Anterior cingulate cortex (tissue), 58 donors: Measurements from ENCODE around the gene SGSM2.
A peak's percentile ranks its signal among the peaks of the same experiment; 100 is the strongest.

Source experiments
- DNase-seq, 58 donors: peaks; one replicate each; lab custom pipeline; 2025; lab: John Stamatoyannopoulos, UW

The SGSM2 gene

DNA sequence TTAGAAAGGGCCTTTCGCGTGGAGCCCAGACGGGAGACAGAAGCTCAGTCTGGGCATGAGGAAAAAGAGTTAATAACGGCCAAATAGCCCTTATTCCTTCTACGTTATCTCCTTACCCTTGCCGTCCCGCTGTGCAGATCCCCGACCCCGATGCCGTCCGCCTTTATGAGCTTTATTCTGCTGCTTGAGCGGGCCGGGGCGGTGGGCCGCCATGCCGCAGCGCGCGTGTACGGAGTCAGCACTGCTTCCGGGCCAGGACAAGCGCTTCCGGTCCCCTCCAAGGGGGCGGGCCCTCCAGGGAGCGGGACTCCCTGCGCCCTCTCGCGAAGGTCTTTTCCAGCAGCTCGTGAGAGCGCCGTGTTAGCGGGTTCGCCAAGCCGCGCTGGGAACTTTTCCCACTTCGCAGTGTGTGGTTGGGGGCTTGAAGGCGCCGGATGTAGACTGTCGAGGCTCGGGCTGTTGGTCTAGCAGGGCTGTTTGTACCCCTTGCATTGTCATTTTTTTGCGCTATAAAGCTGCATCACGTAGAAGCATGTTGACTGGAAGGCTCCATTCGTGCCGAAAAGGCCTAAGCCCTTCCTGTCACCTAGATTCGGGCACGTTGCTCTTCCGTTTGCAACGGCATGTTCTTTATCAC, 968 bp upstream of the SGSM2 start, which contains the start of gene TSR1:
TSR1 (minus strand) TSS at position 243 of the 637 bp plus-strand sequence; CDS start at position 213, 30 bp downstream.
- DNase-seq, result peak; percentile 48 to 95 (median 86)

DNA sequence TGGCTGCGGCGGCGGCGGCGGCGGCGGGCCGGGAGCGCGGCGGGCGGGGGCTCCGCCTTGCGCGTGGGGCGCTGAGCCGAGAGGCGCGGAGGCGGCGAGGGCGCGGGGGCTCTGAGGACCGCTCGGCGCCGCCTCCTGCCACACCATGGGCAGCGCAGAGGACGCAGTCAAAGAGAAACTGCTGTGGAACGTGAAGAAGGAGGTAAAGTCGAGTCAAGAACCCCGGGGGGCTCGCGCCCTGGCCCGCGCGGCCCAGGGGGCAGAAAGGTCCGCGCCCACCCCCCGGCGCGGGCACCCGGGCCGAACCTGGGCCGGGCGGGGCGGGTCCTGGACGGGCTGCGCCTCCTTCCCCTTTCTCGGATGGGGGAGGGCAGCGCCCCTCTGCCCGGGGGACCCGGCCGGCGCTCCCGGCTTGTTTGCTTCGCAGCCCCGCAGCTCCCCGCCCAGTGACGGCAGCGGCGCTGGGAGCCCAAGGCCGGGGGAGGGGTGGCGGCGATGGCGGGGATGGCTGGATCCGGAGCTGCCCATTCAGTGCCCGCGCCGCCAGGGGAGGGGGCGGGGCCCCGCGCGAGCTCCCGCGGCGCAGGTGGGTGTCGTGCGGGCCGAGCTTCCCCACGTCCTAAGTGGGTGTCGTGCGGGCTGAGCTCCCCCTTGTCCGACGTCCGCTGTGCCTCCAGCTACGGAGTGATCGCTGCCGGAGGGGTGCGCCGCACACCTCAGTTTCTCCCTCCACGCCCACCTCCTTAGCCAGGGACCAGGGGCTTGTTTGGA, 428 bp downstream of the SGSM2 start:
- peak in 51 of 58 donors; percentile 4 to 77 (median 43) for DNase-seq

DNA sequence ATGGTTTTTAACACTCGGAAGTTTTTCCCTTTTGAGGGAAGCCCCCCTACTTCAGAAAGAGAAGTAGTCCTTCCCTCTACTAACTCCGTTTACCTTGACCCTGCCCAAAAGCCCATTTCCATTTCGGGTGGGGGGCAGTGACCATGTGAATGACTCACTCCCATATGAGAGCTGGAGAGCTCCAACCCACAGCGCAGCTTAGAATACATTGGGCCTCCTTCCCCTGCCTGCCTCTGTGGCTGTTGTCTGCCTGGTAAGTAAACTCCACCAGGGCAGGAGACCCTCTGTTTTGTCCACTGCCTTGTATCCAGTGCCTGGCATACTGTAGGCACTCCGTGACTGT, 985 bp downstream of the SGSM2 start:
- peak in 6 of 58 donors; percentile 8 to 55 (median 26) for DNase-seq

DNA sequence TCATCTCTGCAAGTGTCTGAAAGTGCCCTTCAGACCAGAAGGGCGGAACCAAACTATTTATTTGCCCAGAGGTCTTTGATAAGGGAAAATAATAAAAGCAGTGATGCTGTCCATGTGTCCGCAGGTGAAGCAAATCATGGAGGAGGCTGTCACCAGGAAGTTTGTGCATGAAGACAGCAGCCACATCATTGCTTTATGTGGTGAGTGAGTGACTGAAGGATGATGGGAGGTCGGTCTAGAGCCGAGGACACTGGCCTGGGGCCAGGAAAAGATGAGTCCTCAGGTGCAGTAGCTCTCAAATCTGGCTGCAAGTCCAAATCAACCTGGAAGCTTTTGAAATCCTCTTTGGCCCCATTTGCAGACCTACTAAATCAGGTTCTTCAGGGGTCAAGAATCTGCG, 6.1 kb downstream of the SGSM2 start:
- DNase-seq, result no peak

DNA sequence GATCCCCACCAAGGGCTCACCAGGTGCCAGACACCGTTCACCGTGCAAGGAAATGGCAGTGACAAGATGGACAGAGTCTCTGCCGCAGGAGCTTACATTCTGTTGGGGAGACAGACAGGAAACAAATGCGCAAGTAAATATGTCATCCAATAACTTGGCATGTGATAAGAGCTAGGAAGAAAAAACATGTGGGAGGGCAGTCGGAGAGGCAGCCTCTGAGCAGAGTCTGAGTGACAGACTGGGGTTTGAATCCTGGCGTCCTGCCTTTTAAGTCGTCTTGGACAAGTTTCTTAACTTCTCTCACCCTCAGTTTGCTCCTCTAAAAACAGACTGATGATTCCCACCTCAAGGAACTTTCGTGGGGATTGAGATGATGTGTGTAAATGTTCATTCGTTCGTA, 7.2 kb downstream of the SGSM2 start:
- peak in 1 of 58 donors; percentile 23 for DNase-seq

DNA sequence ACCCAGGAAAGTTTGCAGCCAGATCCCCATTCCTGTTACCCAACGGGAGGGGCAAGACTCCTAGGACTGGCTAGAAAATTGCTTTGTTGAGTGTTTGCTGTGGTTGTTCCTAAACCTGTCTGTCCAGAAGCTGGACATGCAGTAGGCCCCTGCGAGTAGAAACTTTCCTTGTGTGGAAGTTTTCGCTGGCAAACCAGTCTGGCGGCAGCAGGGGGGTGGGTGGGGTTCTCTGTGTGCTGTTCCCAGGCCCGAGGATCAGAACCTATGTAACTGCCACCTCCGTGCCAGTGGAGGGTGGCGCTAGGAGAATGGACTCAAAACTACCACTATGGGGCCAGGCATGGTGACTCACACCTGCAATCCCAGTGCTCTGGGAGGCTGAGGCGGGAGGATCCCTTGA, 9.2 kb downstream of the SGSM2 start:
- DNase-seq, result no peak

DNA sequence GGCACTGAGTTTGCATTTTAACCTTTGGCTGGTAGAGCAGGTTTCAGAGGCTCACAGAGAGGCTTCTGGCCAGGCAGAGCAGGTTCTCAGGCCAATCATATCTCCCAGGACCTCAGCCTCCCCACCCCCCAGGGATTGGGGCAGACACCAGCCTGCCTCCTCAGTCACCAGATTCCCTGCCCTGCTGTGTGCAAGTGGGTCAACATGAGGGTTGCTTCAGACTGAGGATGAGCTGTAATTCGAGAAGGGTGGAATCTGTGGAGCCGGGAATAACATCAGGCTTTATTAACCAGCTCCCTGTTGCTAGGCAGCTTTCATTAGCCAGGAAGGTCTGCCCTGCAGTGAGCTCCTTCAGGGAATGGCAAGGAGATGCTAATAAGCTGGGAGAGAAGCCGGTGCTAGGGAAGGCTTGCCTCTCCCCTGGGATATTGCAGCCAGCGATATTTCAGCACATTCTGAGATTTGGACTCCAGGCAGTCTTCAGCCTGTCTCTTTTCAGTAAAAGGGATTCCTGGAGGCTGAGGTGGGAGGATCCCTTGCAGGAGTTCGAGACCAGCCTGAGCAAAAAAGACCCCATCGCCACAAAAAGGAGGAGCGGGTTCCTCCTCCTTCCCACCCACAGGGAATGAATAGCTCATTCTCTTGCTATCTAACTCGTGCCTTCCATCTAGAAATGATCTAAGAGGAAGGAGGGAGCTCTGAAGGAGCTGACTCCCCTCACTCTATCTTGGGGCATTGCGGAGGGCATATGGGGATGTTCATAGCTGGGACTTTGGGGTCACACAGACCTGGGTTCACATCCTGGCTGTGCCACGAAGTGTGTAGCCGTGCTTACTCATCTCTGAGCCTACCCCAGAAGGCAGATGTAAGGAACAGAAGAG, 10.7 kb downstream of the SGSM2 start:
- peak in 40 of 58 donors; percentile 13 to 80 (median 42) for DNase-seq

DNA sequence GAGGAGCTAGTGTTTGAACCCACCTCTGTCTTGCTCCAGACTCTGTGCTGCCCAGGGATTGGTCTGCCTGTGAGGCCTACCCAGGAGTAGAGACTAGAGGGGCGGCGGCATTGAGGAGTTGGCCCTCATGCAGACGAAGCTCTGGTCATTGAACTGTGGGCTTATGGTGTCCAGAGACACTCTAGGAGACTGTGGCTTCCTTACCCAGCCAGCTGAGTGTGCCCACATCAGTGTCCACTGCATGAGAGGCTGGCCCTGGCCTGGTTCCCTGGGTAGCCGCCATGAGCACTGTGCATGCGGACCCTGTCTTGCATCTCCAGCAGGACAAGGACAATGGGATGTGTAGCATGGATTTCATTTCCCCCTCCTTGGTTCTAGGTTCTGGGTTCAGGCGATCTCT, 14.0 kb downstream of the SGSM2 start:
- no peak for DNase-seq

DNA sequence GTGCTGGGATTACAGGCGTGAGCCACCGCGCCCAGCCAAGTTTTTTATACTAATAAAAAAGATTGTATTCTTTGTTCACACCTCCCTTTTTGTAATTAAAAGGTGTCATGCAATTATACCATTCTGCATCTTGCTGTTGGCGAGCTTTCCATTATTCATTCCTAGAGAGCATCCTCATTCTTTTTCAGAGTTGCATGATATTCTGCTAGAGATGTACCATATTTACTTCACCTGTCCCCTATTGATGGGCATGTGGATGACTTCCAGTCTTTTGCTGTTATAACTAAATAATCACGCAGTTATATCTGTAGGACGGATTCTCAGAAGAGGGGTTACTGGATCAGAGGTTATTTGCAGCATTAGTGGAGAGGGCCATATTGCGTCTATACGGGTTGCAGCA, 17.0 kb downstream of the SGSM2 start:
- no peak for DNase-seq

DNA sequence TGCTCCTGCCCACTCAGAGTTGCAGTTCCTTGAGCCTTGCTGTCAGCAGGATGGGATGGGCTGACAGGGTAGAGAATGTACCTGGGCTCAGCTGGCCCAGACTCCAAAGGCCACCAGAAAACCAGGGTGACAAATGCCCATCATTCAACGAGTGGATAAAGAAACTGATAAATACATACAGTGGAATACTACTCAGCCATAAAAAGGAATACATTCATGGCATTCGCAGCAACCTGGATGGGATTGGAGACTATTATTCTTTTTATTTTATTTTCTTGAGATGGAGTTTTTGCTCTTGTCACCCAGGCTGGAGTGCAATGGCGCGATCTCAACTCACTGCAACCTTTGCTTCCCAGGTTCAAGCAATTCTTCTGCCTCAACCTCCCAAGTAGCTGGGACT, 19.9 kb downstream of the SGSM2 start:
- no peak for DNase-seq

DNA sequence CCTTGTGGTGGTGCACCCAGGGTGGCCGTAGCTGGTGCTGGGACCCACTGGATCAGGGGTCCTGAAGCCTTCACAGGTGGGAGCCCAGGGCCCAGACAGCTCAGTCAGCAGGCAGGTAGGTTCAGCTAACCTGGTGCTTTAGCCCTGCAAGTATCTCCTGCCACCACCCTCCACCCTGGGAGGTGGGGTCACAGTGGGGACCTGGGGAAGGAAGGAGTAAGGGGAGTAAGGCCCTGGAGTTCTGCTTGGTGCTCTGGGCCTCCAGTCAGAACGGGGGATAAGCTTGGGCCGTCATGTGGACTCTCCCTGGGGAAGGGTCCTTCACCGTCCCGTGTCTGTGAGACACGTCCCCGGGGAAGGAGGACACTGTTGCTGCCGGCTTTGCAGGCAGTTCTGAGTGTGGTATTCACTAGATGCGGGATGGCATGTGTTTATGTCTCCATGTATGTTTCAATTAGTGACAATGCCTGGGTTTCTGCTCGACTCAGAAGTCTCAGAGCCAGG, 20.7 kb downstream of the SGSM2 start:
- DNase-seq, result no peak

DNA sequence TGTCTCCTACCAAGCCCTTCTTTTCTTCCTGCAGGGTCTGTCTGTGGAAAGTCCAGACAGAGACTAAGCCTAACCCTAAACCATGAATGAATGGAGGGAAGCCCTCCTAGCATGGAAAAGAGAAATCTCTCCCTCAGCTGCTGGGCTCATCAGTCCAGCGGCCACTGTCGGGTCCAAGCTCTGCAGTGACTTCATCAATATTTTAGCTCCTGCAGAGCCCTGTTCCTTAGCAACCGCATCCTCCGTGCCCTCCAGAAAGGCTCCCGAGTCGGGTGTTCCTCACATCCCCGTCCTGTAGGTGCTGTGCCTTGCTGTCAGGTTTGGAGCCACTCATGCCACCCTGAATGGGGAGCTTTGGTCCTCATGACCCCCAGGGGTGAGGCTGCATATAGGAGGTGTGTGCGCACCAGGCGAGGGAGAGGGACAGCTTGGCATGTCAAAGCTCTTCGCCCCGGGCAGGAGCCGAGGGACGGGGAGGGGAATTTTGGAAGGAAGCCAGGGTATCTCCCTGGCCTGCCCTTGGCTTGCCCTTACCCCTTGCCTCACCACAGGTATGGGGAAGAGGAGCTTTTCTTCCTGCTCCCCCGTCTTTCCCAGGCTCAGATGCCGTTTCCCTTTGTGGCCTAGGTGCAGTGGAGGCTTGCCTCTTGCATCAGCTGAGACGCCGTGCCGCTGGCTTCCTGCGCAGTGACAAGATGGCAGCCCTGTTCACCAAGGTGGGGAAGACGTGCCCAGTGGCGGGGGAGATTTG, 23.9 kb downstream of the SGSM2 start:
- DNase-seq, result no peak

DNA sequence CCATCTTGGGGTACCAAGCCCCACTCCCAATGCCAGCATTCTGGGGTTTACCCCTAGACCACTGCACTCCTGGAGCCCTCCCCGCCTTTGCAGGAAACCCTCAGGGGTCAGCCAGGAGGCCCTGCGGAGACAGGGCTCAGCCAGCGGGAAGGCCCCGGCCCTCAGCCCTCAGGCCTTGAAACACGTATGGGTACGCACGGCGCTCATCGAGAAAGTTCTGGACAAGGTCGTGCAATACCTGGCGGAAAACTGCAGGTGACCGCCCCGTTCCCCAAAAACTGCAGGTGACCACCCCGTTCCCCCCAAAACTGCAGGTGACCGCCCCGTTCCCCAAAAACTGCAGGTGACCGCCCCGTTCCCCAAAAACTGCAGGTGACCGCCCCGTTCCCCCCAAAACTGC, 24.7 kb downstream of the SGSM2 start:
- DNase-seq, result no peak

DNA sequence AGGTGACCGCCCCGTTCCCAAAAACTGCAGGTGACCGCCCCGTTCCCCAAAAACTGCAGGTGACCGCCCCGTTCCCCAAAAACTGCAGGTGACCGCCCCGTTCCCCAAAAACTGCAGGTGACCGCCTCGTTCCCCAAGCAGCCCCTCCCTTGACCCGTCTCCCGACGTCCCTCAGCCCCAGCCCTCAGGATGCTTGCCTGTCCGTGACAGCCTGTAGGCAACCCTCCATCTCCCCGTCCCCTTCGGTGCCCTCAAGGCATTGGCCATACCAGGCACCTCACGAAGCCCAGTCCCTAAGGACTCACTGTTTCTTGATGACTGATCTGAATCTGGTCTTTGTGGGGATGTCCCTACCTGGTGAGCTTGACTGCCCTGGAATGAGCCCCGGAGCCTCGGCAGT, 25.1 kb downstream of the SGSM2 start:
- DNase-seq, result no peak

DNA sequence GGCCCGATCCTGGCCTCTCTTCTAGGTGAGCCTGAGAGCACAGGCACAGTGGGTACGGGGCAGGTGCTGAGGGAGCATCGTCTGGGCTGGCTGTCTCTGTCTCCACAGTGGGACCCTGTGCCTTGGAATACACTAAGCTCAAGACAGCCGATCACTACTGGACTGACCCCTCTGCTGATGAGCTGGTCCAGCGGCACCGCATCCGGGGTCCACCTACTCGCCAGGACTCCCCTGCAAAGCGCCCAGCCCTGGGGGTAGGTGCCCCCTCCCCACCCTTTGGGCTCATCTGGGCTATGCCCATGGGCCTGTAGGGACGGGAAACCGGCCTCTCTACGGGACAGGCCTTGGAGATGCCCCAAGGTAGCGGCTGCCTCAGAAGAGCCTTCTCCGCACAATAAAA, 25.6 kb downstream of the SGSM2 start:
- no peak for DNase-seq

DNA sequence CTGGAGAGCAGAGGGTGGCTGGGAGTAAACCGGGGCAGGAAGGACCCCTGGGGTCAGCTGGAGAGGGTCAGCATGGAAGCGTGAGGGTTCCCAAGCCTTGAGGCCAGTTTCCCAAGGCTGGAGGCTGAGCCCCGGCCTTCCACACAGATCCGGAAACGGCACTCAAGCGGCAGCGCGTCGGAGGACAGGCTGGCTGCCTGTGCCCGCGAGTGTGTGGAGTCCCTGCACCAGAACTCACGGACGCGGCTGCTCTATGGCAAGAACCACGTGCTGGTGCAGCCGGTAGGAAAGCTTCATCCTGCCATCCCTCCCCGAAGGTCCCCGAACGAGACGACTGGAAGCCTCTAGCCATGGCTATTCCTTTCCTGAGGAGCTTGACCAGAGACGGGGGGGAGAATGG, 26.0 kb downstream of the SGSM2 start:
- no peak for DNase-seq

DNA sequence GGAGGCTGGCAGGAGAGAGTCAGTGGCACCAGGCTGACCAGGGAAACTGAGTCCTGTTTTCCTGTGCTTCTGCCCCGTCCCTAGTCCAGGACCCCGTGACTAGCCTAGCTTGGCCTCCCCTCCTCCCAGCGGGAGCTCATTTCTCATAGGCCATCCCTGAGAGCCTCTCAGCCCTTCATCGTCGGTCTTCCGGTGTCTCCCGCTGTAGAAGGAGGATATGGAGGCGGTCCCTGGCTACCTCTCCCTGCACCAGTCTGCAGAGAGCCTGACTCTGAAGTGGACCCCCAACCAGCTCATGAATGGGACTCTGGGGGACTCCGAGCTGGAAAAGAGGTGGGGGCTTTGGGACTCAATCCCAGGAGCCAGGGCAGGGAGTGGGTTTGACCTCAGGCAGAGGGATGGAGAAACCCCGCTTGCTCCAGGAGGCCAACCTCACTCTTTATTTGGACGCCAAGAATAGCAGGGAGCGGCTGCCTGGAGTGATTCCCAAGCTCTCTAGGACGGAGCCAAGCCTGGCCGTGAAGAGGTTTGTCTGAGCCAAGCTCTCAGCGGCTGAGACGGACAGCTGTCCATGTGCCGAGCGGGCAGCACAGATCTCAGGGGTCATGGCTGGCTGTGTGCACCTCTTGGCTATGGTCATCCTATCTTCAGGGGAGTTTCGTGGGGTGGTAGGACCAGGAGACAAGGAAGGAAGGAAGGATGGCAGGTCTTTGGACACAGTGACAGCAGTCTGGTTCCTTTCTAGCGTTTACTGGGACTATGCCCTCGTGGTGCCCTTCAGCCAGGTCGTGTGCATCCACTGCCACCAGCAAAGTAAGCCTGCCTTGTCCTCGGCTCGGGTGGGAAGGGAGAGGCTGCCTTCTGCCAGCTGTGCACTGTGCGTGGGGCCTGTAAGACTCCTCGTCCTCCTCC, 26.8 kb downstream of the SGSM2 start:
- peak in 23 of 58 donors; percentile 10 to 62 (median 26) for DNase-seq

DNA sequence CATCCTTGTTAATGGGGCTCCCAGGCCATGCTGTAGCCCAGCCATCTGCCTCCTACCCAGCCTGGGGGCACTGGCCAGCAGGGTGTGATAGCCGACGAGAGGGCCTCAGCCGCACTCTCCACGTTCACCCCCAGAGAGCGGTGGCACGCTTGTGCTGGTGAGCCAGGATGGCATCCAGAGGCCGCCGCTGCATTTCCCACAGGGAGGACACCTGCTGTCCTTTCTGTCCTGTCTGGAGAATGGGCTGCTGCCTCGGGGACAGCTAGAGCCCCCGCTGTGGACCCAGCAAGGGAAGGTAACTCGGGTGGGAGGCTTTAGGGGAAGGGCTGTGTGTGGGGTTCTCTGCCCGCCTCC, 27.4 kb downstream of the SGSM2 start:
- no peak for DNase-seq

DNA sequence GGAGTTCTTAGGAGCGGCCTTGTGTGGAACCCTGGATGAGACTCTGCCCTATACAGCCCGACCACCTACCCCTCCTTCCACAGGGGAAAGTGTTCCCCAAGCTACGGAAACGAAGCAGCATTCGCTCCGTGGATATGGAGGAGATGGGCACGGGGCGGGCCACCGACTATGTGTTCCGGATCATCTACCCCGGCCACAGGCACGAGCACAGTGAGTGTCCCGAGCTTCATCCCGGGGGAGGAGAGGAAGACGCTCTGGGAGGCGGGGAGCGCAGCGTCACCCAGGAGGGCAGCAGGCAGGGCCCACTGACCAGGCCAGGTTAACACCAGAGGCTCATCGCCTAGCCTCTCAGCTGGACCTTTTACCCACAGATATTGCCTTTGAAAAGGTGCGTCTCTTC, 27.8 kb downstream of the SGSM2 start:
- DNase-seq, result no peak
